ENCODE measurements around the gene HRAS.

DNA sequence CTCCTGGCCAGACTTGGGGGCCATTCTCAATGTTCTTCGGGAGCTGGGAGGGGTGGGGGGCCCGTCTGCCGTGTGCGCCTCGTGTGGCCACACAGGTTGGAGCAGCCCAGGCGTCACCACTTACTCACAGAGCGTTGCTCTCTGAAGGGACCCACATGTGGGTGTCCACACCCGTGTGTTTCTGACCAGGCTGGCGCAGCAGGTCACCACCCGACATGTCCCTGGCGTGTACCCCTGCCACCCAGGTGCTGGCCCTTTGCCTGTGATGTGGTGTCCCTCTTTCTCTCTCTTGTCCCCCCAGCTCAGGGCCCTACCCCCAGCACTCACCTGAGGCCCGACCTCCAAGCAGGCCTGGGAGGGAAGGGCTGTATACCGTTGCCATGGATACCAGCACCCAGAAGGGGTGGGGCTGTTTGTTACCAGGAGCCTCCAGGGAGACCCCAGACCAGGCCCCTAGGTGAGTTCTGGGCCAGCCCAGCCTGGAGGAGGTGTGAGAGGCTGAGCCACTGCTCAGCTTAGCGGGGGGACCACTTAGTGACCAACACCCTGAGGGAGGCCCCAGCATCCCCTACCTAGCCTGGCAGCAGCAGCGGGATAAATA lies 23.7 kb upstream of the HRAS start:
- TF ChIP-seq, protein P1, sequence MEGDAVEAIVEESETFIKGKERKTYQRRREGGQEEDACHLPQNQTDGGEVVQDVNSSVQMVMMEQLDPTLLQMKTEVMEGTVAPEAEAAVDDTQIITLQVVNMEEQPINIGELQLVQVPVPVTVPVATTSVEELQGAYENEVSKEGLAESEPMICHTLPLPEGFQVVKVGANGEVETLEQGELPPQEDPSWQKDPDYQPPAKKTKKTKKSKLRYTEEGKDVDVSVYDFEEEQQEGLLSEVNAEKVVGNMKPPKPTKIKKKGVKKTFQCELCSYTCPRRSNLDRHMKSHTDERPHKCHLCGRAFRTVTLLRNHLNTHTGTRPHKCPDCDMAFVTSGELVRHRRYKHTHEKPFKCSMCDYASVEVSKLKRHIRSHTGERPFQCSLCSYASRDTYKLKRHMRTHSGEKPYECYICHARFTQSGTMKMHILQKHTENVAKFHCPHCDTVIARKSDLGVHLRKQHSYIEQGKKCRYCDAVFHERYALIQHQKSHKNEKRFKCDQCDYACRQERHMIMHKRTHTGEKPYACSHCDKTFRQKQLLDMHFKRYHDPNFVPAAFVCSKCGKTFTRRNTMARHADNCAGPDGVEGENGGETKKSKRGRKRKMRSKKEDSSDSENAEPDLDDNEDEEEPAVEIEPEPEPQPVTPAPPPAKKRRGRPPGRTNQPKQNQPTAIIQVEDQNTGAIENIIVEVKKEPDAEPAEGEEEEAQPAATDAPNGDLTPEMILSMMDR (IDR thresholded peaks at IDR 0.05), result no peak
- TF ChIP-seq POLR2AphosphoS5 (IDR thresholded peaks at IDR 0.05) (no peak), POLR2A (IDR thresholded peaks at IDR 0.05) (no peak), EP300 (IDR thresholded peaks at IDR 0.05) (no peak)

Measured in stomach (tissue), 4 donors.